H1 (cell line): ENCODE measurements around the gene DBF4B. TPM values are rescaled to one million over a fixed set of nuclear protein-coding genes. Genes with fewer than 3 reads are reported as not detected.

Source experiments
- CTCF ChIA-PET: fragments of 300-600 bp; sonication (Branson Sonifier 250); formaldehyde crosslinking; loops from one replicate; lab custom pipeline; 2021; ENCODE audit not compliant: partially characterized antibody; lab: Charles Lee
- POLR2A ChIA-PET: fragments of 300-600 bp; sonication (Branson Sonifier 250); formaldehyde crosslinking; loops from one replicate; lab custom pipeline; 2021; ENCODE audit warnings: inconsistent platforms; ENCODE audit not compliant: partially characterized antibody; lab: Charles Lee
- DNase-seq, 2 experiments: peaks; one replicate each; pipeline versions ENCODE4 v3.0.0 to v3.0.0-alpha.2; 2010 to 2022; ENCODE audit warnings: low spot score in 2 of 2, low read depth in 1 of 2, mixed read lengths in 1 of 2
- FAIRE-seq: peaks from 2 replicates; lab custom pipeline; 2011; peaks lifted over from hg19 to GRCh38; lab: Jason Lieb, UNC
- H2AFZ ChIP-seq: 2 replicates; pipeline ENCODE4 v1.8.1; 2012; ENCODE audit warnings: low read length, inconsistent platforms
- H2AK5ac ChIP-seq: 2 replicates; pipeline ENCODE4 v1.6.1; 2013; ENCODE audit warnings: low read depth, low read length
- H2BK120ac ChIP-seq: replicated peaks from 2 replicates; pipeline ENCODE3; 2013; ENCODE audit warnings: low read depth, low read length, inconsistent platforms
- H2BK12ac ChIP-seq: 2 replicates; pipeline ENCODE4 v1.6.1; 2013; ENCODE audit warnings: low read depth, low read length
- H2BK15ac ChIP-seq: 2 replicates; pipeline ENCODE4 v1.6.1; 2013; ENCODE audit warnings: low read length
- H2BK20ac ChIP-seq: 2 replicates; pipeline ENCODE4 v1.6.1; 2013; ENCODE audit warnings: low read length
- H2BK5ac ChIP-seq: 2 replicates; pipeline ENCODE4 v1.6.1; 2013; ENCODE audit warnings: low read depth, low read length
- H3K14ac ChIP-seq: 2 replicates; pipeline ENCODE4 v1.6.1; 2013; ENCODE audit warnings: inconsistent platforms; ENCODE audit not compliant: insufficient read length
- H3K18ac ChIP-seq: 2 replicates; pipeline ENCODE4 v1.6.1; 2013; ENCODE audit warnings: low read length; ENCODE audit errors: extremely low read depth
- H3K23ac ChIP-seq: 2 replicates; pipeline ENCODE4 v1.6.1; 2013; ENCODE audit warnings: inconsistent platforms; ENCODE audit not compliant: insufficient read length
- H3K23me2 ChIP-seq: 2 replicates; pipeline ENCODE4 v1.6.1; 2013; ENCODE audit warnings: low read depth, low read length
- H3K27ac ChIP-seq: 2 replicates; pipeline ENCODE4 v1.6.1; 2011; ENCODE audit warnings: low read depth, low read length, inconsistent platforms
- H3K27me3 ChIP-seq, 4 experiments: replicated peaks in 1 of 4; 1 replicate in 1 of 4; 2 replicates in 3 of 4; pipeline versions ENCODE4 v1.6.1 to v1.8.1; 2011 to 2013; ENCODE audit warnings: low read length in 3 of 4, mild to moderate bottlenecking in 3 of 4, inconsistent platforms in 2 of 4, mixed read lengths in 2 of 4, moderate library complexity in 1 of 4; ENCODE audit not compliant: control insufficient read depth in 3 of 4, insufficient read depth in 3 of 4; ENCODE audit errors: extremely low read depth in 1 of 4
- H3K36me3 ChIP-seq, 4 experiments: 2 replicates each; pipeline versions ENCODE4 v1.6.1 to v1.8.1; 2011 to 2013; ENCODE audit warnings: mild to moderate bottlenecking in 4 of 4, low read length in 3 of 4, moderate library complexity in 2 of 4, control low read depth in 1 of 4, inconsistent platforms in 1 of 4; ENCODE audit not compliant: insufficient read depth in 4 of 4, control insufficient read depth in 2 of 4
- H3K4ac ChIP-seq: replicated peaks from 2 replicates; pipeline ENCODE3; 2013; ENCODE audit warnings: low read length, low read depth, mixed read lengths, inconsistent platforms; ENCODE audit not compliant: insufficient read length
- H3K4me1 ChIP-seq, 4 experiments: replicated peaks in 1 of 4; 1 replicate in 1 of 4; 2 replicates in 3 of 4; pipeline versions ENCODE4 v1.6.1 to v1.8.1; 2011 to 2013; ENCODE audit warnings: low read length in 3 of 4, inconsistent platforms in 2 of 4, mixed read lengths in 1 of 4; ENCODE audit not compliant: insufficient read depth in 4 of 4, control insufficient read depth in 3 of 4
- H3K4me2 ChIP-seq, 2 experiments: 2 replicates each; pipeline versions ENCODE4 v1.6.1 to v1.8.1; 2011 to 2013; ENCODE audit warnings: low read depth in 2 of 2, low read length in 2 of 2, control low read depth in 1 of 2, inconsistent platforms in 1 of 2, mild to moderate bottlenecking in 1 of 2; ENCODE audit not compliant: insufficient read depth in 1 of 2
- H3K4me3 ChIP-seq, 4 experiments: fragments of 200-600, 300-600 bp in 1 of 4; sonication (generic), shearing (Covaris generic), sonication (Bioruptor Twin) in 1 of 4; 2 replicates each; pipeline versions ENCODE4 v1.5.1 to v1.8.1; 2011 to 2016; ENCODE audit warnings: low read length in 4 of 4, low read depth in 3 of 4, control low read depth in 2 of 4, inconsistent platforms in 2 of 4, mild to moderate bottlenecking in 2 of 4, mixed read lengths in 1 of 4, moderate library complexity in 1 of 4; ENCODE audit not compliant: insufficient read depth in 2 of 4; ENCODE audit errors: extremely low read depth in 1 of 4
- H3K56ac ChIP-seq: replicated peaks from 2 replicates; pipeline ENCODE3; 2013; ENCODE audit warnings: low read depth, mild to moderate bottlenecking, mixed read lengths, low read length, inconsistent platforms; ENCODE audit not compliant: insufficient read length
- H3K79me1 ChIP-seq: 2 replicates; pipeline ENCODE4 v1.6.1; 2013; ENCODE audit warnings: low read depth, low read length, control low read depth
- H3K79me2 ChIP-seq, 2 experiments: 2 replicates each; pipeline versions ENCODE4 v1.6.1 to v1.8.1; 2012 to 2013; ENCODE audit warnings: low read length in 2 of 2, mild to moderate bottlenecking in 2 of 2, inconsistent platforms in 1 of 2; ENCODE audit not compliant: insufficient read depth in 2 of 2, control insufficient read depth in 1 of 2
- H3K9ac ChIP-seq, 4 experiments: replicated peaks in 1 of 4; 1 replicate in 1 of 4; 2 replicates in 3 of 4; pipeline versions ENCODE4 v1.6.1 to v1.8.1; 2011 to 2013; ENCODE audit warnings: low read depth in 3 of 4, low read length in 3 of 4, control low read depth in 2 of 4, mild to moderate bottlenecking in 2 of 4, moderate library complexity in 2 of 4, inconsistent platforms in 1 of 4; ENCODE audit errors: extremely low read depth in 1 of 4
- H3K9me3 ChIP-seq, 2 experiments: 2 replicates each; pipeline versions ENCODE4 v1.6.1 to v1.8.1; 2012 to 2013; ENCODE audit warnings: mild to moderate bottlenecking in 2 of 2, moderate library complexity in 2 of 2, control low read depth in 1 of 2, inconsistent platforms in 1 of 2, low read depth in 1 of 2, low read length in 1 of 2, mixed read lengths in 1 of 2; ENCODE audit not compliant: insufficient read depth in 2 of 2
- H4K20me1 ChIP-seq, 2 experiments: replicated peaks in 1 of 2; 2 replicates each; pipeline versions ENCODE3 to v1.8.1; 2011 to 2013; ENCODE audit warnings: inconsistent platforms in 2 of 2, low read length in 2 of 2, mild to moderate bottlenecking in 1 of 2; ENCODE audit not compliant: insufficient read depth in 2 of 2, control insufficient read depth in 1 of 2
- H4K5ac ChIP-seq: 2 replicates; pipeline ENCODE4 v1.6.1; 2013; ENCODE audit warnings: low read length, low read depth, mixed read lengths, inconsistent platforms; ENCODE audit not compliant: insufficient read length
- H4K8ac ChIP-seq: 2 replicates; pipeline ENCODE4 v1.8.0; 2013; ENCODE audit warnings: mild to moderate bottlenecking, moderate library complexity, low read length, inconsistent platforms; ENCODE audit not compliant: insufficient read depth; ENCODE audit errors: extremely low read depth
- H4K91ac ChIP-seq: replicated peaks from 2 replicates; pipeline ENCODE3; 2013; ENCODE audit warnings: low read length, mixed read lengths, inconsistent platforms; ENCODE audit not compliant: insufficient read length
- BACH1 ChIP-seq: IDR thresholded peaks from 2 replicates; pipeline ENCODE4 v1.6.1; 2012; ENCODE audit warnings: low read length, improper control_type of control experiment
- CEBPB ChIP-seq: IDR thresholded peaks from 2 replicates; pipeline ENCODE4 v1.6.1; 2012; ENCODE audit warnings: low read depth, low read length
- CHD2 ChIP-seq: IDR thresholded peaks from 2 replicates; pipeline ENCODE4 v1.6.1; 2012; ENCODE audit warnings: low read length, improper control_type of control experiment
- CTBP2 ChIP-seq: IDR thresholded peaks from 2 replicates; pipeline ENCODE4 v1.7.0; 2011; ENCODE audit warnings: borderline replicate concordance, mild to moderate bottlenecking, moderate library complexity, mixed read lengths, low read length; ENCODE audit not compliant: insufficient read depth, insufficient read length
- E2F6 ChIP-seq: IDR thresholded peaks from 2 replicates; pipeline ENCODE4 v1.6.1; 2012; ENCODE audit warnings: inconsistent platforms
- HDAC6 ChIP-seq: IDR thresholded peaks from one replicate; pipeline ENCODE4 v1.7.1; 2012; ENCODE audit warnings: low read depth, mild to moderate bottlenecking, inconsistent platforms, low read length, moderate library complexity
- KDM1A ChIP-seq: fragments of 200-600, 300-600 bp; sonication (generic); IDR thresholded peaks from 2 replicates; pipeline ENCODE4 v1.7.1; 2016; ENCODE audit warnings: mild to moderate bottlenecking, low read length, borderline replicate concordance
- MAFK ChIP-seq: IDR thresholded peaks from 2 replicates; pipeline ENCODE4 v1.6.1; 2012; ENCODE audit warnings: low read depth, mild to moderate bottlenecking, improper control_type of control experiment, low read length
- NRF1 ChIP-seq: IDR thresholded peaks from 2 replicates; pipeline ENCODE4 v1.6.1; 2011; ENCODE audit warnings: mild to moderate bottlenecking, low read depth, low read length, improper control_type of control experiment
- POLR2A ChIP-seq, 2 experiments: IDR thresholded peaks; 1 replicate in 1 of 2; 2 replicates in 1 of 2; pipeline ENCODE4 v1.6.1; 2011; ENCODE audit warnings: low read depth in 2 of 2, low read length in 2 of 2, mild to moderate bottlenecking in 2 of 2; ENCODE audit errors: control extremely low read depth in 1 of 2
- RAD21 ChIP-seq, 2 experiments: IDR thresholded peaks in 1 of 2; conservative IDR thresholded peaks in 1 of 2; 2 replicates each; pipeline ENCODE4 v1.6.1; 2011; ENCODE audit warnings: low read depth in 2 of 2, low read length in 2 of 2, improper control_type of control experiment in 1 of 2, inconsistent platforms in 1 of 2, mild to moderate bottlenecking in 1 of 2, moderate library complexity in 1 of 2
- RFX5 ChIP-seq: IDR thresholded peaks from 2 replicates; pipeline ENCODE4 v1.6.1; 2011; ENCODE audit warnings: low read depth, low read length, improper control_type of control experiment, borderline replicate concordance
- SIRT6 ChIP-seq: IDR thresholded peaks from one replicate; pipeline ENCODE4 v1.7.1; 2012; ENCODE audit warnings: low read length, inconsistent platforms
- SIX5 ChIP-seq: IDR thresholded peaks from 2 replicates; pipeline ENCODE4 v1.6.1; 2011; ENCODE audit warnings: mild to moderate bottlenecking, low read depth, low read length
- TCF12 ChIP-seq: IDR thresholded peaks from 2 replicates; pipeline ENCODE4 v1.6.1; 2011; ENCODE audit warnings: low read depth, mild to moderate bottlenecking, low read length
- WGBS, 2 experiments: shearing (Covaris generic) in 1 of 2; methylation state at CpG; one replicate each; pipeline versions ENCODE4 v1.1.6 to v1.1.7; 2013 to 2015; ENCODE audit warnings: low lambda C conversion rate in 2 of 2, mixed read lengths in 2 of 2, inconsistent platforms in 1 of 2, low coverage in 1 of 2, missing lambda C conversion rate in 1 of 2; ENCODE audit not compliant: insufficient replicate concordance in 2 of 2, insufficient coverage in 1 of 2, insufficient read length in 1 of 2; ENCODE audit errors: extremely low coverage in 1 of 2, missing lambda C conversion rate in 1 of 2; 5-methylcytosine and 5-hydroxymethylcytosine counted together
- polyA plus RNA-seq, 7 experiments: library from polyadenylated mRNA; depleted of rRNA in 3 of 7; stranded (reverse) in 5 of 7; unstranded in 2 of 7; fragments of >200 nt in 5 of 7; fragments of 200-250 nt in 2 of 7; gene quantifications; 1 replicate in 5 of 7; 2 replicates in 1 of 7; 4 replicates in 1 of 7; pipeline versions ENCODE4 v1.2.1 to v1.2.3, GENCODE V29; 2011 to 2013; ENCODE audit warnings: missing spikeins in 2 of 7, mixed read lengths in 2 of 7
- total RNA-seq: library from RNA; stranded (reverse); fragmentation: NEBNext Ultra II Directional; extraction: Animal tissue kit (Norgen Biotek cat#: 25700); gene quantifications from 2 replicates; pipeline ENCODE4 v1.2.1, GENCODE V29; 2021

The DBF4B gene
- total and polyA plus RNA-seq, 2 of the 8 experiments (the other 6 are each of a cell fraction or from before 2014, with no cell fraction given): 20.2 to 26.9 TPM

- Histone ChIP-seq H3K79me1 (no peaks in the 10 kb centered on the region), H2AK5ac (no peak overlapping the region), H2BK12ac (no peak overlapping the region), H4K5ac (no peak overlapping the region), H3K79me2 (no peaks in the 10 kb centered on the region), H2BK5ac (no peak overlapping the region), H3K18ac (no peak overlapping the region), H4K20me1 (peaks cover 0 to 5% of the 10 kb centered on the region in 2 experiments), H4K8ac (no peak overlapping the region), H2AFZ (no peak overlapping the region), H3K23me2 (no peaks in the 10 kb centered on the region), H3K27me3 (no peaks in the 10 kb centered on the region), H3K56ac (no peak overlapping the region), H2BK120ac (no peak overlapping the region), H2BK15ac (no peak overlapping the region), H3K4me1 (peaks cover 0 to 3% (median 1%) of the 10 kb centered on the region in 4 experiments; a peak in 2 of 7 replicates), H3K4me2 (no peak overlapping the region), H3K9me3 (no peaks in the 10 kb centered on the region), H4K91ac (no peak overlapping the region), H2BK20ac (no peak overlapping the region), H3K4ac (no peak overlapping the region), H3K14ac (no peak overlapping the region), H3K27ac (no peak overlapping the region), H3K36me3 (peaks cover 0 to 8% (median 5%) of the 10 kb centered on the region in 4 experiments; a peak in 5 of 8 replicates), H3K9ac (no peak overlapping the region), H3K23ac (no peak overlapping the region), H3K4me3 (no peak overlapping the region)
- WGBS, 2 experiments: 86% methylated on average over 10 of the region's 10 CpGs; no CpG with 5 or more reads in 1 of the 2 experiments
- ChIA-PET POLR2A (interaction anchor here (1.0 to 4.0 kb wide), 7 partner anchors 9 to 85 kb away, joined by 3 to 17 read pairs (median 5); no protein-coding TSS in a partner anchor), CTCF (interaction anchor here (1.9 to 3.4 kb wide), 2 partner anchors 16 to 226 kb away, joined by 3 to 22 read pairs; no protein-coding TSS in a partner anchor)
- DNase-seq (no peak), FAIRE-seq (no peak)
- TF ChIP-seq BACH1 (no peak), SIRT6 (no peak), CEBPB (no peak), HDAC6 (no peak), RFX5 (no peak), CHD2 (no peak), RAD21 (IDR thresholded peaks at IDR 0.05 in 1 of 2, conservative IDR thresholded peaks at IDR 0.05 in 1 of 2; ENCODE audit: low read depth in 2 of 2, low read length in 2 of 2) (no peak), CTBP2 (no peak), SIX5 (no peak), POLR2A (IDR thresholded peaks at IDR 0.05; ENCODE audit: control extremely low read depth in 1 of 2, low read depth in 2 of 2, low read length in 2 of 2) (no peak), TCF12 (no peak), NRF1 (no peak), KDM1A (no peak), E2F6 (no peak), MAFK (no peak)
Observed at GRCh38 chr17:44795928-44796327, 87.5 kb downstream of the DBF4B start.
